Neural cell (in vitro differentiated cells): ENCODE measurements around the gene NARS2. TPM values are rescaled to one million over a fixed set of nuclear protein-coding genes. Genes with fewer than 3 reads are reported as not detected.

ENCODE experiments used
- H2AFZ ChIP-seq: fragments of 200-600, 300-800 bp; sonication (generic), shearing (Covaris generic); 2 replicates; pipeline ENCODE4 v1.6.0; 2014; ENCODE audit warnings: low read depth, mild to moderate bottlenecking, antibody characterized with exemption, low read length, moderate library complexity
- H3F3A ChIP-seq: fragments of 200-600 bp; shearing (Covaris generic); 2 replicates; pipeline ENCODE4 v1.6.1; 2016; ENCODE audit warnings: mild to moderate bottlenecking, moderate library complexity, mixed read lengths, antibody characterized with exemption, low read length; ENCODE audit not compliant: insufficient read depth, poor library complexity, severe bottlenecking
- H3K27ac ChIP-seq: fragments of 200-600, 300-800 bp; sonication (generic), shearing (Covaris generic); 2 replicates; pipeline ENCODE4 v1.5.1; 2014; ENCODE audit warnings: mild to moderate bottlenecking, low read length, moderate library complexity
- H3K27me3 ChIP-seq: fragments of 300-800, 200-600 bp; sonication (generic), shearing (Covaris generic); 2 replicates; pipeline ENCODE4 v1.6.0; 2014; ENCODE audit warnings: mild to moderate bottlenecking, low read depth, low read length, moderate library complexity; ENCODE audit not compliant: insufficient read depth
- H3K36me3 ChIP-seq: fragments of 300-800, 200-600 bp; sonication (generic), shearing (Covaris generic); 2 replicates; pipeline ENCODE4 v1.5.1; 2014; ENCODE audit warnings: mild to moderate bottlenecking, antibody characterized with exemption, low read length, moderate library complexity; ENCODE audit not compliant: insufficient read depth
- H3K4me2 ChIP-seq: fragments of 300-800, 200-600 bp; sonication (generic), shearing (Covaris generic); 2 replicates; pipeline ENCODE4 v1.6.0; 2014; ENCODE audit warnings: mild to moderate bottlenecking, low read length
- H3K4me3 ChIP-seq: fragments of 300-800, 200-600 bp; sonication (generic), shearing (Covaris generic); 2 replicates; pipeline ENCODE4 v1.5.1; 2014; ENCODE audit warnings: mild to moderate bottlenecking, low read length, moderate library complexity
- H3K79me2 ChIP-seq: fragments of 200-600 bp; shearing (Covaris generic); replicated peaks from 2 replicates; pipeline ENCODE4 v1.6.0; 2014; ENCODE audit warnings: mild to moderate bottlenecking, low read length, moderate library complexity; ENCODE audit not compliant: insufficient read depth
- H3K9ac ChIP-seq: fragments of 300-800, 200-600 bp; sonication (generic), shearing (Covaris generic); 2 replicates; pipeline ENCODE4 v1.6.1; 2016; ENCODE audit warnings: mild to moderate bottlenecking, low read length, mixed read lengths
- H3K9me2 ChIP-seq: fragments of 200-600 bp; shearing (Covaris generic); 2 replicates; pipeline ENCODE4 v1.6.1; 2016; ENCODE audit warnings: mild to moderate bottlenecking, low read length, mixed read lengths; ENCODE audit not compliant: insufficient read depth
- H3K9me3 ChIP-seq: fragments of 200-600, 300-800 bp; sonication (generic), shearing (Covaris generic); 2 replicates; pipeline ENCODE4 v1.6.1; 2016; ENCODE audit warnings: mild to moderate bottlenecking, mixed run types, low read length, moderate library complexity, mixed read lengths
- H4K20me1 ChIP-seq: fragments of 200-600 bp; shearing (Covaris generic); 2 replicates; pipeline ENCODE4 v1.6.1; 2016; ENCODE audit warnings: mild to moderate bottlenecking, mixed run types; ENCODE audit not compliant: insufficient read depth
- CTCF ChIP-seq: fragments of 450-650 bp; IDR thresholded peaks from 2 replicates; pipeline ENCODE4 v1.5.1; 2014; ENCODE audit warnings: antibody characterized with exemption, mild to moderate bottlenecking, moderate library complexity; ENCODE audit not compliant: poor library complexity, severe bottlenecking
- EP300 ChIP-seq: fragments of 450-650 bp; conservative IDR thresholded peaks from 2 replicates; pipeline ENCODE4 v1.6.1; 2014; ENCODE audit warnings: antibody characterized with exemption, mild to moderate bottlenecking, moderate library complexity; ENCODE audit not compliant: poor library complexity, severe bottlenecking
- EZH2 ChIP-seq: fragments of 200-600, 300-800 bp; shearing (Covaris generic), sonication (generic); IDR thresholded peaks from 2 replicates; pipeline ENCODE4 v1.6.1; 2014; ENCODE audit warnings: antibody characterized with exemption, low read length, borderline replicate concordance, mild to moderate bottlenecking; ENCODE audit not compliant: insufficient read depth, poor library complexity, severe bottlenecking
- MXI1 ChIP-seq: fragments of 450-650 bp; conservative IDR thresholded peaks from 2 replicates; pipeline ENCODE4 v1.6.1; 2014; ENCODE audit warnings: antibody characterized with exemption, mild to moderate bottlenecking; ENCODE audit not compliant: poor library complexity, severe bottlenecking
- POLR2AphosphoS5 ChIP-seq: IDR thresholded peaks from 2 replicates; pipeline ENCODE4 v1.6.1; 2012
- RAD21 ChIP-seq: fragments of 450-650 bp; conservative IDR thresholded peaks from 2 replicates; pipeline ENCODE4 v1.6.1; 2014; ENCODE audit warnings: antibody characterized with exemption, mild to moderate bottlenecking, moderate library complexity
- REST ChIP-seq: IDR thresholded peaks from 2 replicates; pipeline ENCODE4 v1.6.1; 2012; ENCODE audit warnings: borderline replicate concordance
- SMC3 ChIP-seq: fragments of 450-650 bp; conservative IDR thresholded peaks from 2 replicates; pipeline ENCODE4 v1.6.1; 2014; ENCODE audit warnings: antibody characterized with exemption, mild to moderate bottlenecking, moderate library complexity; ENCODE audit not compliant: poor library complexity
- TAF1 ChIP-seq: IDR thresholded peaks from 2 replicates; pipeline ENCODE4 v1.6.1; 2012; ENCODE audit warnings: low read depth
- polyA plus RNA-seq: library from polyadenylated mRNA; depleted of rRNA; stranded (reverse); fragments of >200 nt; gene quantifications from 2 replicates; pipeline ENCODE4 v1.2.3, GENCODE V29; 2014

Gene NARS2
- polyA plus RNA-seq, 1 donor from 2014 or later = 39.6 TPM

- H3K9me2 ChIP-seq = no peaks in the 10 kb centered on the region
- H3K9me3 ChIP-seq = no peaks in the 10 kb centered on the region
- H3K9ac ChIP-seq = no peak overlapping the region
- H3K36me3 ChIP-seq = peaks cover 4% of the 10 kb centered on the region
- no peaks in the 10 kb centered on the region for H3K27me3 ChIP-seq
- H3K27ac ChIP-seq = no peak overlapping the region
- no peaks in the 10 kb centered on the region for H3K79me2 ChIP-seq
- H3K4me3 ChIP-seq = no peak overlapping the region
- no peak overlapping the region for H2AFZ ChIP-seq
- H3K4me2 ChIP-seq = no peak overlapping the region
- no peaks in the 10 kb centered on the region for H4K20me1 ChIP-seq
- TF ChIP-seq MXI1 (no peak), REST (no peak), RAD21 (no peak), EZH2 (no peak), SMC3 (no peak), CTCF (no peak), TAF1 (no peak), POLR2AphosphoS5 (no peak), EP300 (no peak)
- no peaks in the 10 kb centered on the region for H3F3A ChIP-seq
Measured at GRCh38 chr11:78441956-78442355, 132.7 kb downstream of the NARS2 start.

- no peaks in the 10 kb centered on the region for H3K9me3 ChIP-seq
- H3F3A ChIP-seq = no peaks in the 10 kb centered on the region
- no peak overlapping the region for H3K4me3 ChIP-seq
- H3K27me3 ChIP-seq = no peaks in the 10 kb centered on the region
- no peak overlapping the region for H3K9ac ChIP-seq
- H3K4me2 ChIP-seq = no peak overlapping the region
- H4K20me1 ChIP-seq = no peaks in the 10 kb centered on the region
- TF ChIP-seq CTCF = no peak
- TF ChIP-seq EP300 = no peak
- H3K79me2 ChIP-seq = no peaks in the 10 kb centered on the region
- no peak overlapping the region for H3K27ac ChIP-seq
- H2AFZ ChIP-seq = no peak overlapping the region
- H3K36me3 ChIP-seq = peaks cover 2% of the 10 kb centered on the region
- H3K9me2 ChIP-seq = no peaks in the 10 kb centered on the region
Measured at GRCh38 chr11:78438298-78438975, 136.2 kb downstream of the NARS2 start.
